ENCODE measurements around the gene PML.

PML gene

DNA sequence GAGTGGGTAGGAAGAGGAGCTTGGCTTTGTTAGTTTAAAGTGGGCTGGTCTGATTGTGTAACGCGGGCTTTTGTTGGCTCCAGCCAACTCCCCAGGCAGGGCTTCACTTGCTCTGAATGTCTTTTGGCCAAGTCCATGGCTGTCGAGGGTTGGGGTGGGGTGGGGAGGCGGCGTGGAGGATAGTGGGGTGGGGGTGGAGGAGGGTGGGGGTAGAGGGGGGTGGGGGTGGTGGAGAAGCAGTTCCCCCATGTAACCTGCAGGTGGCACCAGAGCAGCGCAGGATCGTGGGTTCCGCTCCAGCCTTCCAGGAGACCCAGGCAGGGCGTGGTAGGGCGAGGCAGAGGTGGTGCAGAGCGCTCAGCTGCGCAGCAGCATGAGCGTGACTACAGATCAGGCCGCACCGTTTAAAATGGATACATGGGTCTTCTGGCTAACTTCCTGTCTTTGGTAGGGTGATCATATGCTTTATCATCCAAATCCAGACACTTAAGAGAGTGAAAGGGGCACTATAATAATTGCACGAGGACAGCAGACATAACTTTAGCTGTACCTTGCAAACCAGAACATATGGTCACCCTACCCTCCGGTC lies 59.5 kb downstream of the PML start:
- TF ChIP-seq YY1 (IDR thresholded peaks at IDR 0.05; ENCODE audit: low read depth) (no peak), ZBTB7A (IDR thresholded peaks at IDR 0.05; ENCODE audit: low read depth) (no peak), RAD21 (IDR thresholded peaks at IDR 0.05; ENCODE audit: low read depth) (peak; percentile 74), NFIC (IDR thresholded peaks at IDR 0.05) (no peak)
- TF ChIP-seq, protein P1, sequence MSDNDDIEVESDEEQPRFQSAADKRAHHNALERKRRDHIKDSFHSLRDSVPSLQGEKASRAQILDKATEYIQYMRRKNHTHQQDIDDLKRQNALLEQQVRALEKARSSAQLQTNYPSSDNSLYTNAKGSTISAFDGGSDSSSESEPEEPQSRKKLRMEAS (IDR thresholded peaks at IDR 0.05) = peak; percentile 48; the same call in 1 of the 2 replicates

DNA sequence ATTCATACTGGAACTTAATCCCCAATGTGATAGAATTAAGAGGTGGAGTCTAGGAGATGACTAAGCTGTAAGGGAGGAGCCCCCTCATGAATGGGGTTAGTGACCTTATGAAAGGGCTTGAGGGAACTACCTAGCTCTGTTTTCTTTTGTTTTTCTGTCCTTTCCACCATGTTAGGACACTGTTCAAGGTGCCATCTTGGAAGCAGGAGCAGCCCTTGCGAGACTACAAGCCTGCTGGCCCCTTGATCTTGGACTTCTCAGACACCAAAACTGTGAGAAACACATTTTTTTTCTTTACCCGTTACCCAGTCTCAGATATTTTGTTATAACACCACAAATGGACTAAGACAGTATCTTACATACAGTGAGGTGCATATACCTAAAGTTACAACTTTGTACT lies 61.3 kb downstream of the PML start:
- no peak for TF ChIP-seq CREB1 (IDR thresholded peaks at IDR 0.05; ENCODE audit: low read depth)
- TF ChIP-seq EGR1 (IDR thresholded peaks at IDR 0.05) = no peak
- no peak for TF ChIP-seq TAF1 (IDR thresholded peaks at IDR 0.05; ENCODE audit: low read depth)
- TF ChIP-seq NFIC (IDR thresholded peaks at IDR 0.05) = no peak
- TF ChIP-seq, protein P2, sequence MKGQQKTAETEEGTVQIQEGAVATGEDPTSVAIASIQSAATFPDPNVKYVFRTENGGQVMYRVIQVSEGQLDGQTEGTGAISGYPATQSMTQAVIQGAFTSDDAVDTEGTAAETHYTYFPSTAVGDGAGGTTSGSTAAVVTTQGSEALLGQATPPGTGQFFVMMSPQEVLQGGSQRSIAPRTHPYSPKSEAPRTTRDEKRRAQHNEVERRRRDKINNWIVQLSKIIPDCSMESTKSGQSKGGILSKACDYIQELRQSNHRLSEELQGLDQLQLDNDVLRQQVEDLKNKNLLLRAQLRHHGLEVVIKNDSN (IDR thresholded peaks at IDR 0.05) = no peak
- TF ChIP-seq YY1 (IDR thresholded peaks at IDR 0.05; ENCODE audit: low read depth) = no peak
- TF ChIP-seq TCF12 (IDR thresholded peaks at IDR 0.05; ENCODE audit: low read depth) = no peak
- no peak for TF ChIP-seq CEBPB (IDR thresholded peaks at IDR 0.05)
- no peak for TF ChIP-seq FOXM1 (IDR thresholded peaks at IDR 0.05; ENCODE audit: borderline replicate concordance, low read depth)
- TF ChIP-seq TEAD4 (IDR thresholded peaks at IDR 0.05) = no peak
- no peak for TF ChIP-seq ZBTB7A (IDR thresholded peaks at IDR 0.05; ENCODE audit: low read depth)
- TF ChIP-seq RAD21 (IDR thresholded peaks at IDR 0.05; ENCODE audit: low read depth) = no peak

DNA sequence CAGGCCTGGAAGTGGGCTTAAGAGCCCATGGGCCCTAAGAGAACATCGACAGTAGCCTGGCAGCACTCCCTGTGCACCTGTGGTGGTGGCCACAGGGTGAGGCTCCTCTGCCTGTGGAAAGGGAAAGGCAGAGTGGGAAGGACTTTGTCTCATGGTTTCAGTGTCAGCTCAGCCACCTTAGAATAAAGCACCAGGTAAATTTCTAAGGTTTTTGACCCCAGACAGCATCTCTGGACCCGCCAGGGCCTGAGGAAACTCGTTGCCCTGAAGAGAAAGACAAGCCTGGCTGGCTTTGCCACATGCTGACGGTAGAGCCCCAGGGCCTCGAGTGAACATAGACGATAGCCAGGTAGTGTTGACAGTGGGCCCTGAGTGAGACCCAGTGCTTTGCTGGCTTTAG lies 65.7 kb downstream of the PML start:
- TF ChIP-seq TAF1 (IDR thresholded peaks at IDR 0.05; ENCODE audit: low read depth) (no peak), ZBTB7A (IDR thresholded peaks at IDR 0.05; ENCODE audit: low read depth) (no peak), EGR1 (IDR thresholded peaks at IDR 0.05) (no peak), NFIC (IDR thresholded peaks at IDR 0.05) (no peak), TCF12 (IDR thresholded peaks at IDR 0.05; ENCODE audit: low read depth) (no peak), EP300 (IDR thresholded peaks at IDR 0.05; ENCODE audit: borderline replicate concordance) (no peak), FOXM1 (IDR thresholded peaks at IDR 0.05; ENCODE audit: borderline replicate concordance, low read depth) (no peak)
- TF ChIP-seq, protein P3, sequence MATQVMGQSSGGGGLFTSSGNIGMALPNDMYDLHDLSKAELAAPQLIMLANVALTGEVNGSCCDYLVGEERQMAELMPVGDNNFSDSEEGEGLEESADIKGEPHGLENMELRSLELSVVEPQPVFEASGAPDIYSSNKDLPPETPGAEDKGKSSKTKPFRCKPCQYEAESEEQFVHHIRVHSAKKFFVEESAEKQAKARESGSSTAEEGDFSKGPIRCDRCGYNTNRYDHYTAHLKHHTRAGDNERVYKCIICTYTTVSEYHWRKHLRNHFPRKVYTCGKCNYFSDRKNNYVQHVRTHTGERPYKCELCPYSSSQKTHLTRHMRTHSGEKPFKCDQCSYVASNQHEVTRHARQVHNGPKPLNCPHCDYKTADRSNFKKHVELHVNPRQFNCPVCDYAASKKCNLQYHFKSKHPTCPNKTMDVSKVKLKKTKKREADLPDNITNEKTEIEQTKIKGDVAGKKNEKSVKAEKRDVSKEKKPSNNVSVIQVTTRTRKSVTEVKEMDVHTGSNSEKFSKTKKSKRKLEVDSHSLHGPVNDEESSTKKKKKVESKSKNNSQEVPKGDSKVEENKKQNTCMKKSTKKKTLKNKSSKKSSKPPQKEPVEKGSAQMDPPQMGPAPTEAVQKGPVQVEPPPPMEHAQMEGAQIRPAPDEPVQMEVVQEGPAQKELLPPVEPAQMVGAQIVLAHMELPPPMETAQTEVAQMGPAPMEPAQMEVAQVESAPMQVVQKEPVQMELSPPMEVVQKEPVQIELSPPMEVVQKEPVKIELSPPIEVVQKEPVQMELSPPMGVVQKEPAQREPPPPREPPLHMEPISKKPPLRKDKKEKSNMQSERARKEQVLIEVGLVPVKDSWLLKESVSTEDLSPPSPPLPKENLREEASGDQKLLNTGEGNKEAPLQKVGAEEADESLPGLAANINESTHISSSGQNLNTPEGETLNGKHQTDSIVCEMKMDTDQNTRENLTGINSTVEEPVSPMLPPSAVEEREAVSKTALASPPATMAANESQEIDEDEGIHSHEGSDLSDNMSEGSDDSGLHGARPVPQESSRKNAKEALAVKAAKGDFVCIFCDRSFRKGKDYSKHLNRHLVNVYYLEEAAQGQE (IDR thresholded peaks at IDR 0.05; ENCODE audit: low read depth) = no peak
- TF ChIP-seq, protein P1 (IDR thresholded peaks at IDR 0.05) = no peak

DNA sequence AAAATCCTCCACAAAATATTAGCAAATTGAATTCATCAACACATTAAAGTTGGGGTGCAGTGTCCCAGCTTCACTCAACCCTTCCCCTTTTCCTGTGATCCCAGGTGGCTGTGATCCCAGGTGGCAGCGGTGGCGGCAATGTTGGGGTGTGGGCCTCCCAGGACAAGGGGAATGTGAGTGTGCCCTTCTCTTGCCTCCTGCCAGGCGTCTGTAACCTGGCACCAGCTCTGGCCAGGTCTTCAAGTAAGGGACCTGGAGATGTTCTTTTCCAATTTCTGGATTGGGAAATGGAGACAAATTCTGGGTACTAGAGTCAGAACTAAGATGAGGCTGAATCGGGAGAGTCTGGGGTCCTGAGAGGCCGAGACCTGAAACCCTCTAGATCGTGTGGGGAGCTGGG lies 67.7 kb downstream of the PML start:
- TF ChIP-seq, protein P2 (IDR thresholded peaks at IDR 0.05) = no peak
- TF ChIP-seq, protein P3 (IDR thresholded peaks at IDR 0.05; ENCODE audit: low read depth) = no peak
- TF ChIP-seq TAF1 (IDR thresholded peaks at IDR 0.05; ENCODE audit: low read depth) (no peak), TEAD4 (IDR thresholded peaks at IDR 0.05) (no peak), EGR1 (IDR thresholded peaks at IDR 0.05) (no peak), FOXM1 (IDR thresholded peaks at IDR 0.05; ENCODE audit: borderline replicate concordance, low read depth) (no peak), RAD21 (IDR thresholded peaks at IDR 0.05; ENCODE audit: low read depth) (no peak), CEBPB (IDR thresholded peaks at IDR 0.05) (no peak), CREB1 (IDR thresholded peaks at IDR 0.05; ENCODE audit: low read depth) (no peak), YY1 (IDR thresholded peaks at IDR 0.05; ENCODE audit: low read depth) (no peak), NFIC (IDR thresholded peaks at IDR 0.05) (no peak), EP300 (IDR thresholded peaks at IDR 0.05; ENCODE audit: borderline replicate concordance) (no peak), TCF12 (IDR thresholded peaks at IDR 0.05; ENCODE audit: low read depth) (no peak), ZBTB7A (IDR thresholded peaks at IDR 0.05; ENCODE audit: low read depth) (no peak)
- TF ChIP-seq, protein P1 (IDR thresholded peaks at IDR 0.05) = no peak

DNA sequence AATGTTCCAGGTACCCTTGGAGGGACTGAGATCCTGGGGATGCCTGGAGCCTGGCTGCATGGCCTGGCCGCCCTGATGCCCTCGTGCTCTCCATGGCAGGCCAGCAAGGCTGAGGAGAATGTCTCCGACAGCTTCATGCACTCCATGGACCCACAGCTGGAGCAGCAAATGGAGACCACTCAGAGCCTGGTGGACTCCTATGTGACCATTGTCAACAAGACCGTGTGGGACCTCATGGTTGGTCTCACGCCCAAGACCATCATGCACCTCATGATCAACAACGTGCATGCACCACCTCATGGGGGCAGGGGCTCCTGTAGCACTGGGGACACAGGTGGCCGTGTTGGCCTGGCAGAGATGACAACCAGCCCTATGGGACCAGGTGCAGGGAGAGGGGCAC lies 68.2 kb downstream of the PML start:
- TF ChIP-seq CEBPB (IDR thresholded peaks at IDR 0.05) (no peak), ZBTB7A (IDR thresholded peaks at IDR 0.05; ENCODE audit: low read depth) (no peak), CREB1 (IDR thresholded peaks at IDR 0.05; ENCODE audit: low read depth) (no peak), YY1 (IDR thresholded peaks at IDR 0.05; ENCODE audit: low read depth) (no peak)
- TF ChIP-seq, protein P2 (IDR thresholded peaks at IDR 0.05) = no peak
- TF ChIP-seq, protein P3 (IDR thresholded peaks at IDR 0.05; ENCODE audit: low read depth) = no peak
